HG03521 (cell line): ENCODE data around the gene CORO1C.
"Not testable (repeated sequence)": the region's sequence is repeated elsewhere in the genome, so short reads cannot be mapped to it uniquely, and the experiment has no call there.

Experiments
- ATAC-seq: cut with Tn5 transposase; IDR thresholded peaks from one replicate; pipeline ENCODE4 v1.9.1; 2021; ENCODE audit warnings: mild to moderate bottlenecking, moderate library complexity; ENCODE audit not compliant: unreplicated experiment

Gene CORO1C

GRCh38 chr12:108679106-108679681 is 52.1 kb downstream of the CORO1C start:
- ATAC-seq, result no peak

- no peak for ATAC-seq
Measured at GRCh38 chr12:108678104-108678730, 53.1 kb downstream of the CORO1C start.

GRCh38 chr12:108677381-108677780 is 53.9 kb downstream of the CORO1C start:
- no peak for ATAC-seq

GRCh38 chr12:108676707-108677106 is 54.6 kb downstream of the CORO1C start:
- ATAC-seq, result no peak

GRCh38 chr12:108675792-108676191 is 55.5 kb downstream of the CORO1C start:
- ATAC-seq, result no peak

GRCh38 chr12:108672054-108672453 is 59.3 kb downstream of the CORO1C start:
- ATAC-seq, result no peak

- no peak for ATAC-seq
Measured at GRCh38 chr12:108671110-108671509, 60.2 kb downstream of the CORO1C start.

- no peak for ATAC-seq
Measured at GRCh38 chr12:108670066-108670631, 61.2 kb downstream of the CORO1C start.

GRCh38 chr12:108668542-108668941 is 62.8 kb downstream of the CORO1C start:
- ATAC-seq, result no peak

GRCh38 chr12:108668063-108668462 is 63.3 kb downstream of the CORO1C start:
- no peak for ATAC-seq

GRCh38 chr12:108667349-108667748 is 64.0 kb downstream of the CORO1C start:
- no peak for ATAC-seq

- ATAC-seq, result no peak
Measured at GRCh38 chr12:108666401-108666881, 64.9 kb downstream of the CORO1C start.

GRCh38 chr12:108665608-108666202 is 65.6 kb downstream of the CORO1C start:
- no peak for ATAC-seq

- ATAC-seq, result peak; percentile 67
Measured at GRCh38 chr12:108664338-108665258, 66.7 kb downstream of the CORO1C start.

- ATAC-seq, result no peak
Measured at GRCh38 chr12:108663324-108664015, 67.8 kb downstream of the CORO1C start.

- not testable (repeated sequence) for ATAC-seq
Measured at GRCh38 chr12:108658115-108658514, 73.2 kb downstream of the CORO1C start.

- ATAC-seq, result no peak
Measured at GRCh38 chr12:108657130-108657745, 74.1 kb downstream of the CORO1C start.

- not testable (repeated sequence) for ATAC-seq
Measured at GRCh38 chr12:108656247-108656646, 75.1 kb downstream of the CORO1C start.

- ATAC-seq, result not testable (repeated sequence)
Measured at GRCh38 chr12:108655812-108656175, 75.5 kb downstream of the CORO1C start.

- ATAC-seq, result not testable (repeated sequence)
Measured at GRCh38 chr12:108654622-108655021, 76.7 kb downstream of the CORO1C start.
